SJSA1 (cell line): ENCODE measurements around the gene GOLGA8N. TPM values are rescaled to one million over a fixed set of nuclear protein-coding genes. Genes with fewer than 3 reads are reported as not detected.
A peak's percentile ranks its signal among the peaks of the same experiment; 100 is the strongest.

Experiments used
- DNase-seq, 2 experiments: peaks; one replicate each; pipeline ENCODE4 v3.0.0-alpha.2; 2015 to 2020; ENCODE audit warnings: low spot score in 2 of 2, low read depth in 1 of 2
- H3K27ac ChIP-seq: fragments of 250-450 bp; sonication (Bioruptor Pico); 2 replicates; pipeline ENCODE4 v1.5.1; 2020; ENCODE audit warnings: mild to moderate bottlenecking, moderate library complexity
- H3K27me3 ChIP-seq: fragments of 250-450 bp; sonication (Bioruptor Pico); replicated peaks from 2 replicates; pipeline ENCODE4 v1.5.1; 2020; ENCODE audit warnings: mild to moderate bottlenecking, moderate library complexity
- H3K36me3 ChIP-seq: fragments of 250-450 bp; sonication (Bioruptor Pico); 2 replicates; pipeline ENCODE4 v1.5.1; 2020; ENCODE audit warnings: mild to moderate bottlenecking
- H3K4me1 ChIP-seq: fragments of 250-450 bp; sonication (Bioruptor Pico); replicated peaks from 2 replicates; pipeline ENCODE4 v1.6.1; 2021; ENCODE audit warnings: mild to moderate bottlenecking
- H3K4me3 ChIP-seq: fragments of 250-450 bp; sonication (Bioruptor Pico); 2 replicates; pipeline ENCODE4 v1.5.1; 2020; ENCODE audit warnings: mild to moderate bottlenecking
- H3K9me3 ChIP-seq: fragments of 250-450 bp; sonication (Bioruptor Pico); replicated peaks from 2 replicates; pipeline ENCODE4 v1.5.1; 2020; ENCODE audit warnings: mild to moderate bottlenecking
- total RNA-seq: library from RNA; depleted of rRNA; stranded (reverse); fragments of >200 nt; shearing (Covaris generic); gene quantifications from 2 replicates; pipeline ENCODE4 v1.2.3, GENCODE V29; 2014

GOLGA8N gene
- total RNA-seq, 1 experiment from 2014 or later: 2.5 TPM

- Histone ChIP-seq H3K4me3 (no peak overlapping the region), H3K27ac (no peak overlapping the region), H3K27me3 (no peaks in the 10 kb centered on the region), H3K9me3 (no peaks in the 10 kb centered on the region), H3K4me1 (peaks cover 4% of the 10 kb centered on the region; the same call in 1 of the 2 replicates), H3K36me3 (peaks cover 82% of the 10 kb centered on the region)
- DNase-seq: no peak
These were observed 43.8 kb downstream of the GOLGA8N start for GRCh38 chr15:32636908-32637567.

DNA sequence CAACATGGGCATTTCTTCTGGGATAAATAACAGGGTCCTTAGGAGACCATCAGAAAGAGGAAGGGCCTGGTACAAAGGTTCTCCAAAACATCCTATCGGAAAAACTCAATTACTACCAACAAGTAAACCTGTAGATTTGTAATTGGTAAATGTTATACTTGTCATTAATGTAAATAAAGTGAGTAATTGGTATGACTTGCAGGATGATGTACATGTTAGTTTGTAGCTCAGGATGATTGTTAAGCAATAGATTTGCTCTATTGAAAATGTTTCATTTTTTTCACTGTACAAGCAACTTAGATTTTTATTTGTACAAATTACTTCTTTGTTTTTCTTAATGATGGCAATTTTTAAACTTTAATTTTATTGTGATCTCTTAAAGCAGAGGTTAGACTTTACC lies 44.4 kb downstream of the GOLGA8N start:
- Histone ChIP-seq H3K9me3 (no peaks in the 10 kb centered on the region), H3K27me3 (no peaks in the 10 kb centered on the region), H3K27ac (no peak overlapping the region), H3K4me1 (peaks cover 10% of the 10 kb centered on the region), H3K36me3 (peaks cover 80% of the 10 kb centered on the region), H3K4me3 (no peak overlapping the region)
- DNase-seq: no peak

DNA sequence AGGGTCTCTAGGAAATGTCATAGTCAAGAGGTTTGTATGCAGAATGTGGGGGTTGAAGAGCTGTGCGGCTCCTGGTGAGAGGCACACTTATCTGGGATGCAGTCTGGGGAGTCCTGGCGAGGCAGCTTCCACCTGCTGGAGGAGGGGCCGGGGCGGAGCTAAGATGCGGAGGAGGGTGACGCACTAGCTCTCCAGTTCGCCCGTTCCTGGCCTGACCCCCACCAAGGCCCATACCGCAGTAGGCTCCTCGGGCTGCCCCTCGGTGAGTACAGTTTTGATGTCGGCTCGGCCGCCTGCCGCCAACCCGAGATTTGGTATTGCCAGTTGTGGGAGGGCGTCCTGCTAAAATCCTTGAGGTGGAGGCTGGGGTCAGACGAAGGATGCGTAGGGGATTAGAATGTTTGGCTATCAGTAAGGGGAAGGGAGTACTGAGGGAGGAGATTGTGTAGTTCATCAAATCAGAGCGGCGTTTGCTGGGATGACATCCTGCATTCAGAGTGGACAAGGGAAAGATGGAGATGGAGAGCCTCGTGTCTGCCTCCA lies 48.3 kb downstream of the GOLGA8N start, which contains the start of gene SCG5:
Gene SCG5 (plus strand): TSS at position 194 of the 543 bp plus-strand sequence. CDS start 1,883 bp downstream, outside the sequence.
- no peak for DNase-seq
- Histone ChIP-seq H3K27ac (no peak within 1 kb of the TSS), H3K9me3 (no peaks in the 10 kb centered on the region), H3K27me3 (no peaks in the 10 kb centered on the region), H3K36me3 (peaks cover 41% of the 10 kb centered on the region), H3K4me1 (peaks cover 24% of the 10 kb centered on the region), H3K4me3 (no peak within 1 kb of the TSS)

DNA sequence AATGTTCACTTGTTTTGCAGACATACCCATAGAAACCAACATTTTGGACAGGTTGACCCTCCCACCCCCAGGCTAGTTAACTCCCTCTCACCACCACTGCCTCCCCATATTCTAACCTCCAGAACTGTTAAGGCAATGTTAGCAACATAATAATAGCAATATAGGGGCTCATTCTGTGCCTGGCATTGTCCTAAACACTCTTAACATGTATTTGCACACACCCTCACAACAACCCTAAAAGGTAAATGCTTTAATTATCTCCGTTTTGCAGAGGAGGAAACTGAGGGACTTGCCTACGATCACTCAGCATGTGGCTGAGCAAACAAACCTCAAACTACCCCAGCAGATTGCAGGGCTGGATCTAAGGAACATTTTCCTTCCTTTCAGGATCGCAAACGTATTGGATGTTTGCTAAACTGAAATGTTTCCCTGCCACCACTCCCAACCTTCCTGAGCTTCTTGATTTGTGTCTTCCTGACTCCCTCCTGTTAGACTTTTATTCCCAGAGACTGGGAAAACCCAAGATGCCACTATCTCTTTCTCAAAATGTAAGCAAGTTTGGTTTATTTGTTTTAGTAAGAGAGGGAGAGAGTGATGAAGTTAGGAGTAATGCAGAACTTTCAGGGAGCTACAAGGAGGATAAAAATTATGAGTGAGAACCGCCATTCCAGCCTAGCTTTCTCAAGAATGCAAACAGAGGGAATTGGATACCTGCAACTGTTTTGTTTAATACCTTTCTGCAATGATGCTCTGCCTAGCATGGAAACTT lies 49.6 kb downstream of the GOLGA8N start:
- peak in 1 of 2 experiments; percentile 62 for DNase-seq
- peak overlapping the region; percentile 30 for H3K27ac ChIP-seq
- no peaks in the 10 kb centered on the region for H3K9me3 ChIP-seq
- peaks cover 29% of the 10 kb centered on the region for H3K36me3 ChIP-seq
- no peak overlapping the region; the same call in 1 of the 2 replicates for H3K4me3 ChIP-seq
- peaks cover 24% of the 10 kb centered on the region for H3K4me1 ChIP-seq
- H3K27me3 ChIP-seq: no peaks in the 10 kb centered on the region

DNA sequence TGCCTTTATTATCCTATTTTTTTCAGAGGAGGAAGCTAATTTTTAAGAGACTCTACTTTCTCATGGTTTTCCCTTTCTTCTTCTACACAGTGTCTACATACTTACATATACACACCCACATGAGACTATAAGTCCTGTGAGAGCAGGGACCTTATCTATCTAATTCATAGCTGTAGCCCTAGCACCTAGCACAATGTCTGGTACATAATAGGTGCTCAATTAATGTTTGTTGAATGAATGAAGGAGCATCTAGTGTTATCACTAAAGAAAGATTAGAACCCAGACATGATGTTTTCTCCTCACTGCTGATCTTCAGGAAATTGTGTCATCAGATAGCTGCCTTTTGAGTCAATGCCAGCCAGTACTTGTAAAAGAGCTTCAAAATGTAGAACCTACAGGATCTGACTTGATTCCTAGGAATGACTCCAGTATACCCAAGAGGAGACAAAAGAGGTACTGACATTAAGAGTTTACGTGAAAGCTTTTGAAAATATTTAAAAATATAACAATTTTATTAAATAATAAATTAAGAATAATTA lies 50.7 kb downstream of the GOLGA8N start:
- Histone ChIP-seq H3K4me3 (no peak overlapping the region), H3K9me3 (no peaks in the 10 kb centered on the region), H3K27ac (no peak overlapping the region), H3K27me3 (no peaks in the 10 kb centered on the region), H3K36me3 (peaks cover 18% of the 10 kb centered on the region), H3K4me1 (peaks cover 24% of the 10 kb centered on the region)
- no peak for DNase-seq

DNA sequence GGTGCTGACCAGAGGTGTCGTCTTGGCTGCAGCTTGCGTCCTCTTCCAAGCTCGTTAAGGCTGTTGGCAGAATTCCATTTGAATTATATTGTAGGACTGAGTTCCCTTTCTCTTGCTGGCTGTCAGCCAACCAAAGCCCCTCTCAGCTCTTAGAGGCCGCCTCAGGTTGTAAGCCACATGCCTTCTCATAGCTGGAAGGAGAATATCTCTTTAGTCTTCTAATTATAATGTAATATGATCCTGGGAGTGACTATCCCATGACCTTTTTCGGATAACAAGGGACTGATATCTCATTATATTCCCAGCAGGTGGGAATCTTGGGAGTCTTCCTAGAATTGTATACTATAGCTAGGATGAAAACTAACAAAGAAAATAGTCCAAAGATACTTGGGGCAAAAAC lies 53.0 kb downstream of the GOLGA8N start:
- peaks cover 7% of the 10 kb centered on the region for H3K36me3 ChIP-seq
- peaks cover 24% of the 10 kb centered on the region for H3K4me1 ChIP-seq
- H3K27ac ChIP-seq: no peak overlapping the region
- no peak overlapping the region for H3K4me3 ChIP-seq
- no peaks in the 10 kb centered on the region for H3K27me3 ChIP-seq
- no peaks in the 10 kb centered on the region for H3K9me3 ChIP-seq
- no peak for DNase-seq

GRCh38 chr15:32649342-32649741 lies 56.1 kb downstream of the GOLGA8N start:
- H3K9me3 ChIP-seq: no peaks in the 10 kb centered on the region
- no peak overlapping the region for H3K27ac ChIP-seq
- no peak for DNase-seq
- no peak overlapping the region for H3K4me3 ChIP-seq
- H3K36me3 ChIP-seq: peaks cover 7% of the 10 kb centered on the region
- H3K27me3 ChIP-seq: no peaks in the 10 kb centered on the region
- no peaks in the 10 kb centered on the region for H3K4me1 ChIP-seq

DNA sequence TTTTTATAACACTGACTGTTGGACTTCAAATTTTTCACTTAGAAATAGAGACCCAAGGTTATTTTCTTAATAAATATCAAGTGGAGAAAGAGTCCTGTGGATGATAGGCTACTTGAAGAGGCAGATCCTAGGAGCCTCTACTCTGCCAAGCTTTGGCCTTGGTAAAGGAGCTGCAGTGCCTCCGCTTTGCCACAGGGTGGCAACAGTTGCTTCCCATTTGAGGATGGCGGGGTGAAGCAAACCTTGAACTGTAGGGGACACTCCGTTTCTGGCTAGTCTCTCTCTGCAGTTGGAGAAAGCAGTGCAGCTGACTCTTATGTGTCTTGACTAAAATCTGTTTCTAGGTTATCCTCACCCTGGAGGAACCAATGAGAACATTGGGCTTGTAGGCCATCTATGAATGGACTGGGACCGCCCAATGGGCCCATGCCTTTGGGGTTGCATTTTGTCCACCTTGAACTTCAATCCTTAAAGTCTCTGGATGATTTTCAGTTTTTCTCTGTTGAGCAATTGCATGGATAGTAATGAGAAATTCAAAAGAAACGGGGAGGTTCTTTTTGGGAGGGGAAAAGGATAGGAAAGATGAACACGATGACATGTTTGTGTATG lies 58.1 kb downstream of the GOLGA8N start:
- peak; percentile 58 to 66 for DNase-seq
- H3K36me3 ChIP-seq: peaks cover 7% of the 10 kb centered on the region
- no peaks in the 10 kb centered on the region for H3K27me3 ChIP-seq
- H3K9me3 ChIP-seq: no peaks in the 10 kb centered on the region
- no peaks in the 10 kb centered on the region for H3K4me1 ChIP-seq
- H3K4me3 ChIP-seq: no peak overlapping the region
- no peak overlapping the region for H3K27ac ChIP-seq

DNA sequence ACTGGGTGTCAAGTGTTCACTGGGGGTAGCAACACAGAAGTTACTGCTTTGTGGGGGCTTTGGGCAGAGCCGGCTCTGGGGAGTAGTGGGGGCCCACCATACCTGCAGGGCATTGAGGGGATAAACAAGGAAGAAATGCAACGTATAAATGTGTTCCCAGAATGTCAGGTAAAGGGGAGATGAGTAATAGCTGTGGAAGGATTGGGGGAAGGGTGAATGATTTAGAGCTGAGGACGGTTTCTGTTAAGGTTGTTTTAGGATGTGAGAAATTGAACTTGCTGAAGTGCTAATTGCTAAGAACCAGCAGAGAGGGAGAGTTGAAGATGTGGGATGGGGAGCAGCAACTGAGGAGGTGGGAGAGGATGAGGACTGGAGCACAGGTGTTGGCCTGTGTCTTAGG lies 58.9 kb downstream of the GOLGA8N start:
- no peak overlapping the region for H3K27ac ChIP-seq
- no peaks in the 10 kb centered on the region for H3K4me1 ChIP-seq
- no peak for DNase-seq
- H3K27me3 ChIP-seq: no peaks in the 10 kb centered on the region
- no peaks in the 10 kb centered on the region for H3K9me3 ChIP-seq
- H3K4me3 ChIP-seq: no peak overlapping the region
- H3K36me3 ChIP-seq: peaks cover 7% of the 10 kb centered on the region

DNA sequence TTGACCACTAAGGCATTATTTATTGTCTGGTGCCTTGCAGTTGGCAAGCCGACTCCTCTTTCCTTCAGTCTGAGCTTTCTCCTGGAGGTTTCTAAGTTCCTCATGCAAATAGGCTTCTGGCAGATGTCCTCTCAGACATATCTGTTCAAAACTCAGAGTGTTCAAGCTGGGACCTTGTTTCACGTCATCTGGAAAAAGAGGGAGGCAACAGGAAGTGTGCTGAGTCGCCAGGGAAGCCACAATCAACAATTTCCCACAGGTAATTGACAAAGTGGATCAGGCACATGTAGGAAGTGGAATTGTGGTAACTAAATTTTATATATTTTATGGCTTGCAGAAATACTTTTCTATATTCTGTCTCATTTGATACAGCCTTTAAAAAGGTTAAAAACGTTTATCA lies 62.8 kb downstream of the GOLGA8N start:
- H3K9me3 ChIP-seq: no peaks in the 10 kb centered on the region
- H3K27me3 ChIP-seq: no peaks in the 10 kb centered on the region
- peaks cover 10% of the 10 kb centered on the region for H3K4me1 ChIP-seq
- no peak for DNase-seq
- no peaks in the 10 kb centered on the region; the same call in 1 of the 2 replicates for H3K36me3 ChIP-seq
- H3K27ac ChIP-seq: no peak overlapping the region
- H3K4me3 ChIP-seq: no peak overlapping the region

GRCh38 chr15:32656496-32656895 lies 63.2 kb downstream of the GOLGA8N start:
- Histone ChIP-seq H3K4me3 (no peak overlapping the region), H3K9me3 (no peaks in the 10 kb centered on the region), H3K27ac (no peak overlapping the region), H3K27me3 (no peaks in the 10 kb centered on the region), H3K36me3 (no peaks in the 10 kb centered on the region; the same call in 1 of the 2 replicates), H3K4me1 (peaks cover 10% of the 10 kb centered on the region)
- no peak for DNase-seq
